GM12864 (cell line): ENCODE results near the gene WDR62.

ENCODE experiments used
- DNase-seq: peaks from one replicate; pipeline ENCODE4 v3.0.0-alpha.2; 2011; ENCODE audit warnings: low read depth
- H3K4me3 ChIP-seq: 2 replicates; pipeline ENCODE4 v1.5.1; 2011; ENCODE audit warnings: mild to moderate bottlenecking, low read depth, low read length, control low read depth
- TF ChIP-seq, protein P1 (sequence below): IDR thresholded peaks from 2 replicates; pipeline ENCODE4 v1.5.1; 2011; ENCODE audit warnings: low read depth, mild to moderate bottlenecking, moderate library complexity, low read length, control low read depth, inconsistent platforms; ENCODE audit errors: missing control alignments

WDR62 gene

DNA sequence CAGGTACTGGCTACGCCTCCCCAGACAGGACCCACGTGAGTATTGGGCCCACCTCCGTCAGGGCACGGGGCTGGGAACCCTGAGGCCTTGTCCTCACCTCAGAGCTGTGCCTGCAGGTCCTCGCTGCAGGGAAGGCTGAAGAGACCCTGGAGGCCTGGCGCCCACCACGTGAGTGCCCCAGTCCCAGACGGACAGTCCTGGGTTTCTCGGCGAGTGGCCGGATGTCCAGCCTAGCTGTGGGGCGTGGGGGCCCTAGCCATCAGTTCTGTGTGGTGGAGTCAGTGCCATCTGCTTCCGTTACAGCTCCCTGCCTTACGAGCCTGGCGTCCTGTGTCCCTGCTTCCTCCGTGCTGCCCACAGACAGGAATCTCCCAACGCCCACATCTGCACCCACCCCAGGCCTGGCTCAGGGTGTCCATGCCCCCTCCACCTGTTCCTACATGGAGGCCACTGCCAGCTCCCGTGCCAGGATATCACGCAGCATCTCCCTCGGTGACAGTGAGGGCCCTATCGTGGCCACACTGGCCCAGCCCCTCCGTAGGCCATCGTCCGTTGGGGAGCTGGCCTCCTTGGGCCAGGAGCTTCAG is 48.4 kb downstream of the WDR62 start:
- TF ChIP-seq, protein P1, sequence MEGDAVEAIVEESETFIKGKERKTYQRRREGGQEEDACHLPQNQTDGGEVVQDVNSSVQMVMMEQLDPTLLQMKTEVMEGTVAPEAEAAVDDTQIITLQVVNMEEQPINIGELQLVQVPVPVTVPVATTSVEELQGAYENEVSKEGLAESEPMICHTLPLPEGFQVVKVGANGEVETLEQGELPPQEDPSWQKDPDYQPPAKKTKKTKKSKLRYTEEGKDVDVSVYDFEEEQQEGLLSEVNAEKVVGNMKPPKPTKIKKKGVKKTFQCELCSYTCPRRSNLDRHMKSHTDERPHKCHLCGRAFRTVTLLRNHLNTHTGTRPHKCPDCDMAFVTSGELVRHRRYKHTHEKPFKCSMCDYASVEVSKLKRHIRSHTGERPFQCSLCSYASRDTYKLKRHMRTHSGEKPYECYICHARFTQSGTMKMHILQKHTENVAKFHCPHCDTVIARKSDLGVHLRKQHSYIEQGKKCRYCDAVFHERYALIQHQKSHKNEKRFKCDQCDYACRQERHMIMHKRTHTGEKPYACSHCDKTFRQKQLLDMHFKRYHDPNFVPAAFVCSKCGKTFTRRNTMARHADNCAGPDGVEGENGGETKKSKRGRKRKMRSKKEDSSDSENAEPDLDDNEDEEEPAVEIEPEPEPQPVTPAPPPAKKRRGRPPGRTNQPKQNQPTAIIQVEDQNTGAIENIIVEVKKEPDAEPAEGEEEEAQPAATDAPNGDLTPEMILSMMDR, result no peak
- no peak overlapping the region for H3K4me3 ChIP-seq
- no peak for DNase-seq

- no peak overlapping the region for H3K4me3 ChIP-seq
- TF ChIP-seq, protein P1, result no peak
- no peak for DNase-seq
These were observed 49.3 kb downstream of the WDR62 start for GRCh38 chr19:36103842-36104552.

DNA sequence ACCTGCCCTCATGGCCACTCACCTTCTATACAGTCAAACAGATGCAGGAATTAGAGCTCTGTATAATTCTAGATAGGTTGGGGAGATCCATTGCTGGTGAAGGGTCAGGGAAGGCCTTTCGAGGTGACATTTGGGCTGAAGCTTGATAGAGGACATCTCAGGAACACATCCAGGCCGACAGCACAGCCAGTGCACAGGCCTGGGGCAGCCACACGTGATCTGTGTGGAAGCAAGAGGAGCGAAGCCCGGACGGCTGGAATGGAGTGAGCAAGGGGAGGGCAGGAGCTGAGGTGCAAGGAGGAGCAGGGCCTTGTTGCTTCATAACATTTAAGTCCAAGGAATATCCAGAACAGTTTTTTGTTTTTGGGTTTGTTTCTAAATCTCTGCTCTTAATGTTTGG is 51.7 kb downstream of the WDR62 start:
- TF ChIP-seq, protein P1, result no peak
- no peak overlapping the region for H3K4me3 ChIP-seq
- DNase-seq, result no peak

DNA sequence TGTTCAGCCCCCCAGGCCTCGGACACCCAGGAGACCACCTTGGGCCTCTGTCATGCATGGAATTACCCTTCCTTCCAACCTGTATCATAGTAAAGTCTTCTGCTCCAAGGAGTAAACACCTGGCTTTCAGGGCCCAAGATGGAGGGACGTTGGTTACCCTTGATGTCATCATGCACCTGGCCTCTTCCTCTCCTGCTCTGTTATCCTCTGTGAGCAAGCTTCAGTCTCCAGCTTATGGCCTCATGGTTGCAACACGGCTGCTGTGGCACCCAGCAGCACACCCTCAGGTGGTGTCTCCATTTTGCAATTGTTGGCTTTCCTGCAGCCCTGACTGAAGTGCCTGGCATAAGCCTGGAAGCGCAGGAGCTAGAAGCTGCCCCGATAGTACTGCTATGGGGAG is 52.3 kb downstream of the WDR62 start:
- no peak overlapping the region for H3K4me3 ChIP-seq
- no peak for DNase-seq
- TF ChIP-seq, protein P1, result no peak

GRCh38 chr19:36108684-36109083 is 54.0 kb downstream of the WDR62 start:
- TF ChIP-seq, protein P1, result no peak
- no peak for DNase-seq
- no peak overlapping the region for H3K4me3 ChIP-seq

- TF ChIP-seq, protein P1, result no peak
- no peak for DNase-seq
- no peak within 1 kb of the TSS for H3K4me3 ChIP-seq
These were observed 55.9 kb downstream of the WDR62 start, which contains the start of gene OVOL3 for GRCh38 chr19:36110487-36111199. Gene OVOL3, plus strand, starts transcription at chr19:36111143. Its CDS starts 60 bp downstream, at chr19:36111203.
